Measurements from ENCODE around the gene RPTOR.
"Not testable (repeated sequence)": the region's sequence is repeated elsewhere in the genome, so short reads cannot be mapped to it uniquely, and the experiment has no call there.

The RPTOR gene

GRCh38 chr17:80744725-80745124 lies 200.1 kb downstream of the RPTOR start:
- DNase-seq (ENCODE audit: low read depth): not testable (repeated sequence)

GRCh38 chr17:80745183-80745582 lies 200.5 kb downstream of the RPTOR start:
- DNase-seq (ENCODE audit: low read depth): no peak

- DNase-seq (ENCODE audit: low read depth): no peak
Observed at GRCh38 chr17:80746262-80746935, 201.8 kb downstream of the RPTOR start.

- no peak for DNase-seq (ENCODE audit: low read depth)
Observed at GRCh38 chr17:80747469-80747868, 202.8 kb downstream of the RPTOR start.

GRCh38 chr17:80749611-80750010 lies 205.0 kb downstream of the RPTOR start:
- DNase-seq (ENCODE audit: low read depth): no peak

- no peak for DNase-seq (ENCODE audit: low read depth)
Observed at GRCh38 chr17:80750263-80750662, 205.6 kb downstream of the RPTOR start.

GRCh38 chr17:80751070-80751945 lies 206.7 kb downstream of the RPTOR start:
- peak; percentile 88 for DNase-seq (ENCODE audit: low read depth)

- peak; percentile 47 for DNase-seq (ENCODE audit: low read depth)
Observed at GRCh38 chr17:80751946-80752581, 207.4 kb downstream of the RPTOR start.

- no peak for DNase-seq (ENCODE audit: low read depth)
Observed at GRCh38 chr17:80753685-80754345, 209.2 kb downstream of the RPTOR start.

- DNase-seq (ENCODE audit: low read depth): no peak
Observed at GRCh38 chr17:80754846-80755245, 210.2 kb downstream of the RPTOR start.

- no peak for DNase-seq (ENCODE audit: low read depth)
Observed at GRCh38 chr17:80755650-80756405, 211.2 kb downstream of the RPTOR start.

- no peak for DNase-seq (ENCODE audit: low read depth)
Observed at GRCh38 chr17:80758481-80759376, 214.1 kb downstream of the RPTOR start.

- DNase-seq (ENCODE audit: low read depth): no peak
Observed at GRCh38 chr17:80759377-80759673, 214.7 kb downstream of the RPTOR start.

- no peak for DNase-seq (ENCODE audit: low read depth)
Observed at GRCh38 chr17:80760511-80760911, 215.9 kb downstream of the RPTOR start.

GRCh38 chr17:80761110-80761871 lies 216.7 kb downstream of the RPTOR start:
- DNase-seq (ENCODE audit: low read depth): no peak

- DNase-seq (ENCODE audit: low read depth): no peak
Observed at GRCh38 chr17:80762076-80762475, 217.4 kb downstream of the RPTOR start.

- no peak for DNase-seq (ENCODE audit: low read depth)
Observed at GRCh38 chr17:80763293-80763867, 218.7 kb downstream of the RPTOR start.

- DNase-seq (ENCODE audit: low read depth): not testable (repeated sequence)
Observed at GRCh38 chr17:80764627-80765145, 220.0 kb downstream of the RPTOR start.

- no peak for DNase-seq (ENCODE audit: low read depth)
Observed at GRCh38 chr17:80765241-80765961, 220.8 kb downstream of the RPTOR start.
